H7 (cell line): ENCODE measurements around the gene WIPF1. TPM values are rescaled to one million over a fixed set of nuclear protein-coding genes. Genes with fewer than 3 reads are reported as not detected.

Experiments used
- DNase-seq: peaks from one replicate; pipeline ENCODE4 v3.0.0; 2012
- H3K27me3 ChIP-seq: 2 replicates; pipeline ENCODE4 v1.6.0; 2011; ENCODE audit warnings: mild to moderate bottlenecking, low read length; ENCODE audit not compliant: control insufficient read depth, insufficient read depth
- H3K36me3 ChIP-seq: replicated peaks from 2 replicates; pipeline ENCODE4 v1.5.1; 2011; ENCODE audit warnings: low read length; ENCODE audit not compliant: control insufficient read depth, insufficient read depth
- H3K4me3 ChIP-seq: 2 replicates; pipeline ENCODE4 v1.5.1; 2011; ENCODE audit warnings: low read depth, mild to moderate bottlenecking, control low read depth, low read length, moderate library complexity; ENCODE audit not compliant: insufficient read depth
- total RNA-seq: library from RNA; depleted of rRNA; stranded (reverse); fragments of >200 nt; shearing (Covaris generic); gene quantifications from 2 replicates; pipeline ENCODE4 v1.2.3, GENCODE V29; 2014; rRNA removed

WIPF1 gene
- total RNA-seq: 6.9 and 8.2 TPM in 2 replicates

GRCh38 chr2:174597345-174598047, at the start of gene WIPF1:
WIPF1 (minus strand) TSS chr2:174597804; CDS start chr2:174585573, 12,231 bp downstream.
- H3K4me3 ChIP-seq: no peak within 1 kb of the TSS
- H3K27me3 ChIP-seq: no peaks in the 10 kb centered on the region
- no peak for DNase-seq
- H3K36me3 ChIP-seq: no peaks in the 10 kb centered on the region

- Histone ChIP-seq H3K4me3 (no peak overlapping the region), H3K27me3 (no peaks in the 10 kb centered on the region), H3K36me3 (no peaks in the 10 kb centered on the region)
- DNase-seq: no peak
Observed at GRCh38 chr2:174645296-174645695, 47.7 kb upstream of the WIPF1 start.

GRCh38 chr2:174644406-174644805, 46.8 kb upstream of the WIPF1 start:
- DNase-seq: no peak
- no peak overlapping the region for H3K4me3 ChIP-seq
- no peaks in the 10 kb centered on the region for H3K36me3 ChIP-seq
- H3K27me3 ChIP-seq: no peaks in the 10 kb centered on the region

- DNase-seq: no peak
- Histone ChIP-seq H3K36me3 (no peaks in the 10 kb centered on the region), H3K27me3 (no peaks in the 10 kb centered on the region), H3K4me3 (no peak overlapping the region)
Observed at GRCh38 chr2:174643356-174643755, 45.8 kb upstream of the WIPF1 start.

- Histone ChIP-seq H3K27me3 (no peaks in the 10 kb centered on the region), H3K4me3 (no peak overlapping the region), H3K36me3 (no peaks in the 10 kb centered on the region)
- no peak for DNase-seq
Observed at GRCh38 chr2:174641168-174641567, 43.6 kb upstream of the WIPF1 start.

- Histone ChIP-seq H3K4me3 (no peak overlapping the region), H3K27me3 (no peaks in the 10 kb centered on the region), H3K36me3 (no peaks in the 10 kb centered on the region)
- no peak for DNase-seq
Observed at GRCh38 chr2:174636987-174637386, 39.4 kb upstream of the WIPF1 start.

GRCh38 chr2:174635776-174636404, 38.3 kb upstream of the WIPF1 start:
- no peak for DNase-seq
- no peaks in the 10 kb centered on the region for H3K36me3 ChIP-seq
- H3K4me3 ChIP-seq: no peak overlapping the region
- no peaks in the 10 kb centered on the region for H3K27me3 ChIP-seq

- no peaks in the 10 kb centered on the region for H3K27me3 ChIP-seq
- H3K4me3 ChIP-seq: no peak overlapping the region
- DNase-seq: no peak
- no peaks in the 10 kb centered on the region for H3K36me3 ChIP-seq
Observed at GRCh38 chr2:174635015-174635593, 37.5 kb upstream of the WIPF1 start.

GRCh38 chr2:174634130-174635014, 36.8 kb upstream of the WIPF1 start:
- Histone ChIP-seq H3K27me3 (no peaks in the 10 kb centered on the region), H3K4me3 (no peak overlapping the region), H3K36me3 (no peaks in the 10 kb centered on the region)
- DNase-seq: no peak

- Histone ChIP-seq H3K27me3 (no peaks in the 10 kb centered on the region), H3K36me3 (no peaks in the 10 kb centered on the region), H3K4me3 (no peak overlapping the region)
- no peak for DNase-seq
Observed at GRCh38 chr2:174633623-174633930, 36.0 kb upstream of the WIPF1 start.

GRCh38 chr2:174632841-174633622, 35.4 kb upstream of the WIPF1 start:
- no peak for DNase-seq
- Histone ChIP-seq H3K27me3 (no peaks in the 10 kb centered on the region), H3K36me3 (no peaks in the 10 kb centered on the region), H3K4me3 (no peak overlapping the region)

GRCh38 chr2:174631009-174631981, 33.7 kb upstream of the WIPF1 start:
- Histone ChIP-seq H3K36me3 (no peaks in the 10 kb centered on the region), H3K27me3 (no peaks in the 10 kb centered on the region), H3K4me3 (no peak overlapping the region)
- DNase-seq: no peak

- Histone ChIP-seq H3K4me3 (no peak overlapping the region), H3K36me3 (no peaks in the 10 kb centered on the region), H3K27me3 (no peaks in the 10 kb centered on the region)
- DNase-seq: no peak
Observed at GRCh38 chr2:174630107-174630506, 32.5 kb upstream of the WIPF1 start.
